Hematopoietic multipotent progenitor cell treated with erythropoietin and hydrocortisone succinate and interleukin-3 and kit ligand, for 8 days (in vitro differentiated cells): ENCODE data around the gene GRK6.
A peak's percentile ranks its signal among the peaks of the same experiment; 100 is the strongest.

ENCODE experiments used
- DNase-seq: peaks from one replicate; pipeline ENCODE4 v3.0.0-alpha.2; 2015

Gene GRK6

DNA sequence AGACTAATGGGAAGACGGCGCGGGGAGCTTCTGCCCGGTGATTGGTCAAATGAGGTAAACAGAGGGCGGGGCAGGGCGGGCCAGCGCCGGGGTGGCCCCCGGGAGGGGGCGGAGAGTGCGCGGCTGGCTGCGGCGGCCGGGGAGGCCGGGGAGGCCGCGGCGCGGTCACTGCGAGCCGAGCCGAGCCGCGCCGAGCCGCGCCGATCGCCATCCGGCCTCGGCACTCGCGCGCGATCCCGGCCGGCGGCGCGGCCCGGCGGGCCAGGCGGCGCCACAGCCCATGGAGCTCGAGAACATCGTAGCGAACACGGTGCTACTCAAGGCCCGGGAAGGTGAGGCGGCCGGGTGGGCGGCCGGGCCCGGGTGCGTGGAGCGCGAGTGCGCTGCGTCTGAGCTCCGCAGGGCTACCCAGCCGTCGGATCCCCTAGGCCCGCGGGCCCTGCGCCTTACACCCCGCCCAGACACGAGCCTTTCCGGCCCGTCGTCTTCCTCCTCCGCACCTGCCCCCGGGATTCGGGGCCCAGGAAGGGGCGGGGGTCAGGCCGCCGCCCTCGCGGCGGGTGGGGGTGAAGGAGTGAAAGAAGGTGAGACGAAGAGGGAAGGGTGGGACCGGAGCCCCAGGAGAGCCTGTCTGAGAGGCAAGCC, at the start of gene GRK6:
Gene GRK6 (plus strand): TSS at position 111 of the 645 bp plus-strand sequence. CDS start 170 bp downstream, at position 281.
- peak; percentile 49 for DNase-seq

DNA sequence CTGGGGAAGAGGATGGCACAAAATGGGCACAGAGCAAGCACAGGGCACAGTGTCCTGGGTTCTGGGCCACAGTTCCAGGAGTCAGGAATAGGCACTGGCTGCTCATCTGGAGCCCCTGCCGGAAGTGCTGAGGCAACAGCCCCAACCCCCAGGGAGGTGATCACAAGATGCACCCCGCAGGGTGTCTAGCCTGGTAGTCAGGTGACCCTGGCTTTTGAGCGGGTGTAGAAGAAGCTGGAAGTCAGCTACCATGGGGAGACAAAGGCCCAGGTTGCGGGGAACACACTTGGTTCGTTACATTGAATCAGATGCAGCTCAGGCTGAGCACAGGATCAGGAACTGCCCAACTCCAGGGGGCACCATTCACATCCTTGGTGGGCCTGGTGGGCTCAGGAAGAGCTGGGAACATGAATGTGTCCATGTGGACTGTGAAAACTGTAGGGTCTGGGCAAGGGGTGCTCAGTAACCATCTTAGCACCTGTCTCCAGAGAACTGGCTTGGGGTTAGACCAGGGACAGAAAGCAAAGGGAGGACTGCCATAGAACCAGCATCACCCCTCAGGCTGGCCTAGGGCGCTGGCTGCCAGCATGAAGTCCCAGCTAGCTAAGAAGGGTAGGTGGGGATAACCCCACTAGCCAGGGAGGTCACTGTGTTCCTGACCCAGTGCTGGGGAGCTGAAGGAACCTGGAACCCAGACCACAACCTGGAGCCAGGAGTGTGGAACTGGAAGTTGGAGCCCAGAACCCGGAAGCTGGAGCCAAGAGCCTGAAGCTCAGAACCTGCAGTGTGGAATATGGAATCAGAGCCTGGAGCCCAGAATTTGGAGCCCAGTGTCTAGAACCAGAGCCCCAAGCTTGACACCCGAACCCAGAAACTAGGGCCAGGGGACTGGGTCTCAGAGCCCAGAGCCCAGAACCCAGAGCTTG, 48.4 kb upstream of the GRK6 start:
- DNase-seq, result no peak

DNA sequence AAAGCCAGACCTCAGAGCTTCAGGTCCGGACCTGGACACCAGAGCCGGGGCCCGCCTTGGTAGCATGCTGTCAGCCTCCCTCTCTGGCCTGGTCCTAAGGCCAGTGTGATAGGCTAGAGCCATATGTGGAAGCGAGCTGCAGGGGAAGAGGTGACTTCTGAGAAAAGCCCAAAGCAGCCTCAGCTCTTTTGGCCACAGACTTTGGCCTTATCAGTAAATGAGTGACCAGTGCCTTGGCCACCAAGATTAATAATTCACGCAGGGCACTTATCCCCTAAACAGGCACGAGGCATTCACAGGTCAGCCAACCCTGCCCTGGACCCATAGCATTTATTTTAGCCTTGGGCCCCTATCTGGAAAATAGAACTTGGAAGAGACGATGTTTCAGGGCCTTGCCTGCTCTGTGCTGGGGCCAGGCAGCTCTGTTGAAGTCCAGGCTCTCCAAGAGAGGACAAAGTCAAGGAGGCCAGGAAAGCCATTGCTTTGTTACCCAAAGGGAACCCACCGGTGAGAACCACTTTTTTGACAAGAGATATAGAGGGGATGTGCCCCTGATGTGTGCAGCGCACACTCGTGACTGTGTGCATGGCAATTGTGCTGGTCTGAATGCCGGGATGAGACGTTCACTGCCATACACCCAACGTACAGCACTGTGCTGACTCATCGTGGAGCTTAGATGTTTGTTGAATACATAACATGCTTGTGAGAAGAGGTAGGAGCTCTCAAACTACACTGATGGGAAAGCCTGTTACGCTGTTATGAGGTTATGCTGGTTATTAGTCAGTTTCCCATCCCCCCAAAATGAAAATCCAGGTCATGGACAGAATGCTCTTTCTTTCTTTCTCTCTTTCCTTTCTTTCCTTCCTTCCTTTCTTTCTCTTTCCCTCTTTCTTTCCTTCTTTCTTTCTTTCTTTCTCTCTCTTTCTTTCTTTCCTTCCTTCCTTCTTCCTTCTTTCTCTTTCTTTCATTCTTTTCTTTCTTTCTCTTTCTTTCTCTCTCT, 47.3 kb upstream of the GRK6 start:
- DNase-seq, result peak; percentile 78

DNA sequence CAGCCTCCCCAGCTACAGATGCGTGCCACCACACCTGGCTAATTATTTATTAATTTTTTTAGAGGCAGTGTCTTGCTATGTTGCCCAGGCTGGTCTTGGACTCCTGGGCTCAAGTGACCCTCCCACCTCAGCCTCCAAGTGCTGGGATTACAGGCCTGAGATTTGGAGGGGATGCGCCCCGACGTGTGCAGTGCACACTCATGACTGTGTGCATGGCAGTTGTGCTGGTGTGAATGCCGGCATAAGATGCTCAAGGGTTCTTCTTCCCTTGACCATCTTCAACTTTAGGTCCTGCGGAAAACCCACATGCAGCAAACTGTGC, 45.7 kb upstream of the GRK6 start:
- DNase-seq, result no peak

DNA sequence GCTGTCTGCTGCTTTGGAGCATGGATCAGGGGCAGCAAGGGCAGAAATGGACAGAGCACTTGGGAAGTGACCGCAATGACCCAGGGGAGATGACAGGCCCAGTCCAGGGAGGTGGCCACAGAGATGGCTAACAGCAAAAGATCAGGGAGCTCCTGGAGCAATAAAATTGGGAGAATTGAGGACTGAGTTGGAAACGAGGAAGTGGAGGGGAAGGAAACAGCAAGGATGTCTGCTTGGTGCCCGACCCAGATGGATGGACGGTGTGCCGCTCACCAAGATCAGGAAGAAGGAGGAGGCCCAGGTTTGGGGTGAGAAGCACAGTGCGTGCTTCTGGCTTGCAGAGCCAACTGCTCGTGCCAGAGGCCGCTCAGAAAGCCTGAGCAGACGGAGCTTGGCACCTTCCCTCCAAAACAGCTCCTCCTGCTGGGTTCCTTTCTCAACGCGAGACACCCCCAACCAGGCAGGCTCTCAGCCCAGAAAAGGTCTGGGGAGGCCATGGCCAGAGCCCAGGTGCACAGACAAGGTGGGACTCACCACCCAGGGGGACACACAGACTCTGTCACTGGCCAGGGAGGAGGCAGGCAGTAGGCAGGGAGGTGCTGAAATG, 44.0 kb upstream of the GRK6 start:
- peak; percentile 60 for DNase-seq

DNA sequence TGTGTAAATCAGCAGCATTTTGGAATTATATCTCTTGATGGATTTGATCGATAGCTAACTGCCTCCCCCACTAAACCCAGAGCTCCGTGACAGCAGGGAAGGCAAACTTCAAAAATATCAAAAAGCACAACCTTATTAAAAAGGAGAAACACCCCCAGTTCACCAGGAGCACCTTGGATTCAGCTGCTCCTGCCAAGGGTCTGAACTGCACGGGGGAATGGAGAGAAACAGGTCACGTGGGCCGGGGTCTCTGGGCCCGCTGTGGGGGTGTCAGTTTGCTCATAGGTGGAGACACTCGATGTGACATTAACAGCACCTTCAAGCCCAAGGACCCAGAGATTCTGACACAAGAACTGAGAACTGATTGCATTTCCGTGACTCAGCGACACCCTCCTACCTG, 43.3 kb upstream of the GRK6 start:
- DNase-seq, result no peak

DNA sequence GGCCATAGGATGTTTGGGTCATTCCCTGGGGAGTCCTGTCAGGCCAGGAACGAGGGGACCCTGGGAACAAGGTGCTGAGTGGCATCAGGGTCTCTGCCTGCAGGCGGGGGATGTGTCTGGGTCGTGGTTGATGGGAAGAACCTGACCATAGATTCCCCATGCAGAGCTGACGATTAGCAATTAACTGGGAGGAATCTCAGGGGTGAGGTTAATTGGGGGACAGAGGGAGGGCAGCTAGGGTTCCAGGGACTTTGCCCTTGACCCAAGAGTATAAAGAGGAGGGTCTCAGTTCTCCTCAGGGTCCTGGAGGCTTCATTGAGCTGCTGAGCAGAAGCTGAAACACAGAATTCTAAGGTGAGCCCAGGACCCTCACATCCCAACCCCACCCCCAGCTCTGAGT, 42.3 kb upstream of the GRK6 start, which contains the start of gene SLC34A1:
Gene SLC34A1 (plus strand): TSS at position 301 of the 400 bp plus-strand sequence. CDS start 1,308 bp downstream, outside the sequence.
- DNase-seq, result no peak

DNA sequence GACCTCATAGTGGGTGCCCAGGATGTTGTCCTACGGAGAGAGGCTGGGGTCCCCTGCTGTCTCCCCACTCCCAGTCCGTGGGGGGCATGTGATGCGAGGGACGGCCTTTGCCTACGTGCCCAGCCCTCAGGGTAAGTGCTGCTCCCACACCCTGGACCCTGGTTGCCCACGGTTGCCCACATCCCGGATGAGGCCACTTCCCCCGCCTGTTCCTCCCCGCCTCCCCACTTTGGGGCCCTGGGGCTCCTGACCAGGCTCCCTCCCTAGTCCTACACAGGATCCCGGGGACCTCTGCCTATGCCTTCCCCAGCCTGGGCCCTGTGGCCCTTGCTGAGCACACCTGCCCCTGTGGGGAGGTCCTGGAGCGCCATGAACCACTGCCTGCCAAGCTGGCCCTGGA, 40.8 kb upstream of the GRK6 start:
- DNase-seq, result no peak

DNA sequence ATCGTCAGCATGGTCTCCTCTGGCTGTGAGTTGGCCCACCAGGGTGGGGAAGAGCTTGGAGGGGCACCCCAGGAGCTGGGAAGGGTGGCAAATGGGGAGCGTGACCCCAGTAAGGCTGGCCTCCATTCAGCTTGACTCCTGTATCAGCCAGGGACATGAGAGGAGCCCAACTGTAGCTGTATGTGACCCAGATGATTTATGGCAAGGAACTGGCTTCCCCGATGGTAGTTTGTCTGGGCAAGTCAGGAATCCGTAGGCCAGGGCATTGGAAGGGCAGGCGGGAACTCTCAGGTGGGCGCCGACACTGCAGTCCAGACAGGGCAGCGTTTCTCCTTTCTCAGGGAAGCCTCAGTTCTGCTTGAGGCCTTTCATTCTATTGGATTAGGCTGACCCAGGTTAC, 39.9 kb upstream of the GRK6 start:
- DNase-seq, result no peak

DNA sequence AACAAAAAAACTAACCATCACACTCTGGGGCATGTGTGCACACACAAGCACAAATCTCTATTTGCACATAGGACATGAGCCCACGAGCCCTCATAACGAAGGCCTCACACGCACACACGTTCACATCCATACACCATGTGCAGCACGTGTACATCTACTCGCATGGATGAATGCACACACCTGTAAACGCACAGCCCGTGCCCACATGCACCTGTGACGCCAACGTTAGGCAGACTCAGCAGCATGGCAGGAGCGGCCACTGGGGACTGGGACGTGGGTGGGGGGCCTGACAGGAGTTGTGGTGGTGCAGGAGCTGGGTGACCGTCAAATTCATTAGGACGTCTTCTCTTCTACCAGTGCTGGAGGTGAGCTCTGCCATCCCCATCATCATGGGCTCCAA, 39.1 kb upstream of the GRK6 start:
- DNase-seq, result no peak

DNA sequence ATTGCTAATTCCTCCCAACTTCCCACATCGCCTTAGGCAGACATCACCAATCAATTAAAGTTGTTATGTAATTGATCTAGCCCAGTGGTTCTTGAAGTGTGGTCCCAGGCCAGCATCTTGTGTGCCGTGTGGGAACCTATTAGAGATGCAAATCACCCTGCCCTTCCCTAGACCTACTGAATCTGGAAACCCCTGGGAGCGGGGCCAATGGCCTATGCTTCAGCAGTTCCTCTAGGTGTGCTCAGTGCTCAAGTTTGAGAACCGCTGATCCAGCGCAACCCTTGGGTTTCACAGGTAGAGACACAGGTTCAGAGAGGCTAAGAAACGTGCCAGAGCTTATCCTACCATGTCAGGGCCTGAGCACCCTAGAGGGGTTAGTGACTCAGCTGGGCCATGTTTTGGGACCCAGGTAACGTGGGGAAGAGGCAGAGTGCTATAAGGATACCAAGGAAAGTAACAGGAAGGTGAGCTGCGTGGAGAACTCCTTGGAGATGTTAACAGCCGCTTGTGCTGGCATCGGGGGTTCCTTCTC, 37.9 kb upstream of the GRK6 start:
- DNase-seq, result no peak

DNA sequence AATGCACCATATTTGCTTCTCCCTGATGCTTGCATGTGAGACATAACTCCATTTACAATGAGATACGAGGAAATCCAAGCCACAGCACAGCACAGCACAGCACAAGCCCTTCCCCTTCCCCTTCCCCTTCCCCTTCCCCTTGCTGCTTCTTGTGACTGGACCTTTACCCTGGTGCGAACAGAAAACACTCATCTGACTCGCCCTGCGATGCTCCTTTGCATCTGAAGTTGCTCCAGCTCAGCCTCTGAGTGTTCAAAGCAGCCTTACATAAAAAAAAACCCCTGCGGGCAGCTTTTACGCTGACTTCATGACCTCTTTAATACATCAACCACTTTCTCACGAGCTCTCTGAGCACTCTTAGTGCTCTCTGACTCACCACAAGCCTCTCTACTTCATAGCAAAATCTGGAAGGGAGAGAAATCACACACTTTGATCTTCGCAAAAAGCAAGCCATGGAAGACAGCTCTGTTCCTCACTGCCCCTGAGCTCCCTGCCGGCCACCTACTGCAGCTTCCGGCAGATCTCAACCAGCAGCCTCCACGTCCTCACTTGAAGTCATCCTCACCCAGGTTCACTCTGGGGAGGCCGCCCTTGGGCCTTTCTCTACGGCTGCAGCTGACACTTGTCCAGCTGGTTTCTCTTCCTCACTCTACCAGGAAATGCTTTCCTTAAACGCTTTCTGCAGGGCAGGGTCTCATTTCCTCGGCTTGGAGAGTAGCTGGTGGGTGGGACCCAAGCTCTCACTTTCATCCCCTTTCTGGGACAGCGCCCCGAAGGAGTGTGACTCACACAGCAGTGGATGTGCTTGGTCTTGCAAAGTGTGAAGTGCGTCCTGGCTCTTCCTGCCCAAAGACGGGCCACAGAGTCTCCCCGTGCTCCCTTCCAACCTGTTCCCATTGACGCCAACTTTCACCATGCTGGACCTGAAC, 37.0 kb upstream of the GRK6 start:
- DNase-seq, result no peak

DNA sequence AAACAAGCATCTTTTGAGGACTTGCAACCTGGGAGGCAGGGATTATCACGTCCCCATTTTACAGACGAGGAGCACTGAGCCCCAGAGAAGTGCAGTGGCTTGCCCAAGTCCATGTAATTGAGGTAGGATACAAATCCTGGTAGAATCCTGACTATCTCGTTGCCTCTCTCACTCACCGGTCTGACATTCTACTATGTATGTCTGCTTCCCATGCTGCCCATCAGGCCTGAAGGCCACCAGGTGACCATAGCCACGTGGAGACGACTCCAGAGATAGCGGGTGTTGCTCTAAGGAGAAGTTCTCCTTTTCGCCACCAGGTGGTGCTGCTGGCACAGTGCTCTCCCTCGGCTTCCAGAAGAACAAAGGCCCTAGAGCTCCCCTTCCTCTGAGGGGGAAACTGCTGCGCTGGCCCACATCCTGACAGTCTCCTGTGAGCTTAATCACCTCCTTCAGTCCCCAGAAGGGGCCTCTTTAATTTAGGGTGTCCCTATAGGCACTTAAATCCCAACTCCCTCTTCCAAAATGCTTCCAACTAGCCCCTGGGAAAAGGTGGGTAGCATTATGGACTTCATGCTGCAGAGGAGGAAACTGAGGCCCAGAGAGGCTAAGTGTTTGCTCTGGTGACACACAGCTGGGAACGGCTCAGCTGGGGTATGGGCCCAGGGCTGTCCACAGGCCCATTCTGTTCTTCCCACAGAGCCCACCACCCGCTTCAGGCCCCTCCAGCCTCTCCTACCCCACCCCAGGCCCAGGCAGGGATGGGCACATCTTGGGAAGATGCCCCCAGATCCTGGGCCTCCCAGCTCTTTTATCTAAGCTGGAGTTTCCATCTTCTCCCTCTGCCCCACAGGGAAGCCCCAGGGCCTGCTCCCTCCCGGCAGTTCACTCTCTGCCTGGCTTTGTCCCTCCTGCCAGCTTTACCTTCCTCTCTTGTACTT, 35.8 kb upstream of the GRK6 start:
- DNase-seq, result peak; percentile 82

DNA sequence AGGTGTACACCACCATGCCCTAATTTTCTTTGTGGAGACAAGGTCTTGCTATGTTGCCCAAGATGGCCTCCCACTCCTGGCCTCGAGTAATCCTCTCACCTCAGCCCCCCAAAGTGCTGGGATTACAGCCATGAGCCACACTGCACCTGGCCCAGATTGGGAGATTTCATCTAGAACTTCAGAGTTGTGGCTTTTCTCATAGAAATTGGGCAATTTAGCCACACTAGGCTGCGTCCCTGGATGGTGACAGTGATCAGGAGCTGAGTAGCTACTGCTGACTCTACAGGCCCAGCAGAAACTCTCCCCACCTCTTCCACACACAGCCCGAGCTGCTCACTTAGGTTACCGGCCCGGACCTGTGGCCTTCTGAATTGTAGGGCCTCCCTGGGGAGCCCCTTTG, 33.7 kb upstream of the GRK6 start:
- no peak for DNase-seq

DNA sequence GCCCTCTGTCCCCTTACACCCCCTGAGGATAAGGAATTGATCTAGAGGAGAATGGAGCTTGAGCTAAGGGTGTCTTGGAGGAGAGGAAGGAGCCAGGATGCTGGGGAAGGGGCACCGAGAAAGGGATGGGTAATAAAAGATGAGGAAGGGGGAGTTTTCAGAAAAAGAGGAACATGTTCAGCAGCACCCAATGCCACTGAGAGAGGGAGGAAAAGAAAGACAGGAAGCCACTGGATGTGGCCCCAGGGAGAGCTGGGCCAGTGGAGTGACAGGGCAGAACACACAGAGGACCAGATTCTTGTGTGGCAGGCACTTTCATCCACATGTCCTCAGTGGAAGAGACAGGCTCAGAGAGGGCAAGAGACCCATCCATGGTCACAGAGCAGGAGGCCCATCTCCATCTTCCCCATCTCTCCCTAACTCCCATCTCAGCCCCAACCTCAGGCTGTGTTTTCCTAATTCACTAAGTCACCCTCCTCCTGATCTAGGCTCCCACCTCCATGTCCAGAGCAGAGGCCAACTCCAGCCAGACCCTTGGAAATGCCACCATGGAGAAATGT, 33.2 kb upstream of the GRK6 start:
- no peak for DNase-seq

DNA sequence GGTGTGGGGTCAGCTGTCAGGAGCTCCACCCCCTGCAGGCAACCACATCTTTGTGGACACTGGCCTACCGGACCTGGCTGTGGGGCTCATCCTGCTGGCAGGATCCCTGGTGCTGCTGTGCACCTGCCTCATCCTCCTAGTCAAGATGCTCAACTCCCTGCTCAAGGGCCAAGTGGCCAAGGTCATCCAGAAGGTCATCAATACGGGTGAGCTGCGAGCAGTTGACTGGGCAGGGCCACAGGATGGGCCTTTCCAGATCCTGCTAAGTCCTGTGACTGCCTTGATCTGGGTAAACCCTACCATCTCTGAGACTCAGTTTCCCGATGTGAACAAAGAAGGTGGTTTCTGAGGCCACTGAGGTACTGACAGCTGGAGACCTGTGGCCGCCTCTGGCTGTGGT, 32.5 kb upstream of the GRK6 start:
- no peak for DNase-seq

DNA sequence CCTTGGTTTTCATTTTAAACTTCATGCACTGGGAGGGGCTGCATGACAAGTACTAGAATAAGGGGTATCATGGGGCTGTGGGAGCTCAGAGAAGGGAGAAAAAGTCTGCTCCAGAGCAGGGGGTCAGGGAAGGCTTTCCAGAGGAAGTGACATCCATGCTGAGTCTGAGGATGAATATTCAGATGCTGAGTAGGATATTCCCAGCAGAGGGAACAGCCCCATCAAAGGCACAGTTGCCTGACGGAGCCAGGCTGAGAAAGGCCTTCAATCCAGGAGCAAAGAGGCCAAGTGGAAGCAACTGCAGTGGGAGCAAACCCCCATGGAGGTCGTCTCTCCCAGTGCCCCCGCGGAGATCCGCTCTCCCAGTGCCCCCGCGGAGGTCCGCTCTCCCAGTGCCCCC, 30.4 kb upstream of the GRK6 start:
- DNase-seq, result no peak

DNA sequence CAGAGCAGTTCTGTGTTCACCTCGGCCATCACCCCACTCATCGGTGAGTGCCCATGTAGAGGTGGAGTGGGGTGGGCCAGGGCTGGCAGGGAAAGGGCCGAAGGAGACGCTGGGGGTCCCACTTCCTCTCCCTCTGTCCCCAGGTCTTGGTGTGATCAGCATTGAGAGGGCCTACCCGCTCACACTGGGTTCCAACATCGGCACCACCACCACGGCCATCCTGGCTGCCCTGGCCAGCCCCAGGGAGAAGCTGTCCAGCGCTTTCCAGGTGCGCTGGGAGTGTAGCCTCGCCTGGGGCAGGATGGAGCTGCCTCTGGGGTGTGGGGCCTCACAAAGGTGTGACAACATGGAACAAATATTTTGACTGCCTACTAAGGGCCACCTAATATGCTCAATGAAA, 29.7 kb upstream of the GRK6 start:
- DNase-seq, result no peak

DNA sequence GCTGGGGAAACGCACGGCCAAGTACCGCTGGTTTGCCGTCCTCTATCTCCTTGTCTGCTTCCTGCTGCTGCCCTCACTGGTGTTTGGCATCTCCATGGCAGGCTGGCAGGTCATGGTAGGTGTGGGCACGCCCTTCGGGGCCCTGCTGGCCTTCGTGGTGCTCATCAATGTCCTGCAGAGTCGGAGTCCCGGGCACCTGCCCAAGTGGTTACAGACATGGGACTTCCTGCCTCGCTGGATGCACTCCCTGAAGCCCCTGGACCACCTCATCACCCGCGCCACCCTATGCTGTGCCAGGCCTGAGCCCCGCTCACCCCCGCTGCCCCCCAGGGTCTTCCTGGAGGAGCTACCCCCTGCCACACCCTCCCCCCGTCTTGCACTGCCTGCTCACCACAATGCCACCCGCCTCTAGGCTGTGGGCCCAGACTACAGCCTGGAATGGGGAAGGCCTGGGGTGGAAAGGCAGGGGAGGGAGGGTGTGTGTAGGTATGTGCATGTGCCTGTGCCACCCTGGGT, 28.5 kb upstream of the GRK6 start:
- DNase-seq, result no peak
